IPS-18a (cell line): ENCODE results near the gene WDR33.

Experiments
- H3K27ac ChIP-seq: one replicate; pipeline ENCODE4 v1.5.1; 2013; ENCODE audit warnings: low read length
- H3K27me3 ChIP-seq: one replicate; pipeline ENCODE4 v1.6.1; 2013; ENCODE audit warnings: mild to moderate bottlenecking, low read length; ENCODE audit not compliant: control insufficient read depth, insufficient read depth
- H3K36me3 ChIP-seq: one replicate; pipeline ENCODE4 v1.6.1; 2013; ENCODE audit warnings: low read depth, low read length; ENCODE audit not compliant: control insufficient read depth
- H3K4me1 ChIP-seq: one replicate; pipeline ENCODE4 v1.6.1; 2013; ENCODE audit warnings: low read depth, low read length; ENCODE audit not compliant: control insufficient read depth
- H3K4me3 ChIP-seq: one replicate; pipeline ENCODE4 v1.5.1; 2013; ENCODE audit warnings: low read length
- H3K9ac ChIP-seq: one replicate; pipeline ENCODE4 v1.6.1; 2013; ENCODE audit warnings: mild to moderate bottlenecking, low read length, moderate library complexity
- H3K9me3 ChIP-seq: one replicate; pipeline ENCODE4 v1.6.1; 2013; ENCODE audit warnings: low read depth, low read length; ENCODE audit not compliant: control insufficient read depth

WDR33 gene

GRCh38 chr2:127733816-127734537 is 77.0 kb downstream of the WDR33 start:
- Histone ChIP-seq H3K27ac (no peak overlapping the region), H3K4me3 (no peak overlapping the region), H3K4me1 (no peaks in the 10 kb centered on the region), H3K9me3 (no peaks in the 10 kb centered on the region), H3K27me3 (no peaks in the 10 kb centered on the region), H3K9ac (no peak overlapping the region), H3K36me3 (peaks cover 8% of the 10 kb centered on the region)

GRCh38 chr2:127733113-127733815 is 77.7 kb downstream of the WDR33 start:
- no peak overlapping the region for H3K9ac ChIP-seq
- no peak overlapping the region for H3K27ac ChIP-seq

DNA sequence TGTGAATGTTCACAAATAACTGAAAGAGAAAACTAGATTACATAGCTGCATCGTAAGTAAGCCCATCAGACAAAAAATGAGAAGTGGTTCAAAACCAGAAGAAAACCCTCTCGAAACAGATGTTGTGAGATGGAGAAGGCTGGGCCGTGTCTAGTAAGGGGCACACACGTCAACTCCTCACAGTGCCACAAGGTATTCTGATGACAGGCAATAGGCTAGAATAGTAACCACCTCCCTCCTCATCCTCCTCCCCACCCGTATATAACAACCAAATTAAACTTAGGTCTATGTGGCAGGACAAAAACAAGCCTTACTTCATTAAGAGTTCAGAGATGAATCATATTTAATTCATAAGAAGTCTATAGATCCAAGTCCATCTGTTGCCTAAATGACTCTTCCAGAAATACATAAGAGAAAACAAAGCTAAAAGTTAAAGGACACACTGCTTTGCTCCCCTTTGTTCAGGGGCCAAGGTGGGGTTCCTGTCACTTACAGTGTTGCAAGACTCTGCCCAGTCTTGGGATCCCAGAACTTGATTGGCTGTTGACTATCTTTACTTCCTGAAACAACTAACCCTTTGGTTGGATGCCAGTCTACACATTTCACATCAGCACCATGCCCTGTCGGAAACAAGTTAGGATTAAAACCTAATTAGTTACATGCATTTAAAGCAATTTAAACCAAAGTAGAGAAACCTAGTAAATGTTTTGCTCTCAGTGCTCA is 84.7 kb downstream of the WDR33 start:
- Histone ChIP-seq H3K27me3 (no peaks in the 10 kb centered on the region), H3K4me1 (no peaks in the 10 kb centered on the region), H3K9me3 (no peaks in the 10 kb centered on the region), H3K36me3 (peaks cover 29% of the 10 kb centered on the region), H3K9ac (no peak overlapping the region), H3K27ac (no peak overlapping the region), H3K4me3 (no peak overlapping the region)

More at GRCh38 chr2:127733113-127733815, 77.7 kb downstream of the WDR33 start:
- no peaks in the 10 kb centered on the region for H3K9me3 ChIP-seq
- H3K4me3 ChIP-seq: no peak overlapping the region
- H3K27me3 ChIP-seq: no peaks in the 10 kb centered on the region
- H3K4me1 ChIP-seq: no peaks in the 10 kb centered on the region
- H3K36me3 ChIP-seq: peaks cover 8% of the 10 kb centered on the region

GRCh38 chr2:127722807-127723206 is 88.2 kb downstream of the WDR33 start:
- Histone ChIP-seq H3K4me3 (no peak overlapping the region), H3K36me3 (peaks cover 60% of the 10 kb centered on the region), H3K27me3 (no peaks in the 10 kb centered on the region), H3K9me3 (no peaks in the 10 kb centered on the region), H3K9ac (no peak overlapping the region), H3K27ac (no peak overlapping the region), H3K4me1 (no peaks in the 10 kb centered on the region)

GRCh38 chr2:127721978-127722355 is 89.0 kb downstream of the WDR33 start:
- H3K27me3 ChIP-seq: no peaks in the 10 kb centered on the region
- H3K9me3 ChIP-seq: no peaks in the 10 kb centered on the region
- peaks cover 68% of the 10 kb centered on the region for H3K36me3 ChIP-seq
- H3K27ac ChIP-seq: no peak overlapping the region
- H3K4me3 ChIP-seq: no peak overlapping the region
- no peak overlapping the region for H3K9ac ChIP-seq
- no peaks in the 10 kb centered on the region for H3K4me1 ChIP-seq

- H3K36me3 ChIP-seq: peaks cover 73% of the 10 kb centered on the region
- H3K27me3 ChIP-seq: no peaks in the 10 kb centered on the region
- no peaks in the 10 kb centered on the region for H3K9me3 ChIP-seq
- H3K4me1 ChIP-seq: no peaks in the 10 kb centered on the region
- no peak overlapping the region for H3K9ac ChIP-seq
- H3K27ac ChIP-seq: no peak overlapping the region
- H3K4me3 ChIP-seq: no peak overlapping the region
Measured at GRCh38 chr2:127721311-127721977, 89.5 kb downstream of the WDR33 start.

DNA sequence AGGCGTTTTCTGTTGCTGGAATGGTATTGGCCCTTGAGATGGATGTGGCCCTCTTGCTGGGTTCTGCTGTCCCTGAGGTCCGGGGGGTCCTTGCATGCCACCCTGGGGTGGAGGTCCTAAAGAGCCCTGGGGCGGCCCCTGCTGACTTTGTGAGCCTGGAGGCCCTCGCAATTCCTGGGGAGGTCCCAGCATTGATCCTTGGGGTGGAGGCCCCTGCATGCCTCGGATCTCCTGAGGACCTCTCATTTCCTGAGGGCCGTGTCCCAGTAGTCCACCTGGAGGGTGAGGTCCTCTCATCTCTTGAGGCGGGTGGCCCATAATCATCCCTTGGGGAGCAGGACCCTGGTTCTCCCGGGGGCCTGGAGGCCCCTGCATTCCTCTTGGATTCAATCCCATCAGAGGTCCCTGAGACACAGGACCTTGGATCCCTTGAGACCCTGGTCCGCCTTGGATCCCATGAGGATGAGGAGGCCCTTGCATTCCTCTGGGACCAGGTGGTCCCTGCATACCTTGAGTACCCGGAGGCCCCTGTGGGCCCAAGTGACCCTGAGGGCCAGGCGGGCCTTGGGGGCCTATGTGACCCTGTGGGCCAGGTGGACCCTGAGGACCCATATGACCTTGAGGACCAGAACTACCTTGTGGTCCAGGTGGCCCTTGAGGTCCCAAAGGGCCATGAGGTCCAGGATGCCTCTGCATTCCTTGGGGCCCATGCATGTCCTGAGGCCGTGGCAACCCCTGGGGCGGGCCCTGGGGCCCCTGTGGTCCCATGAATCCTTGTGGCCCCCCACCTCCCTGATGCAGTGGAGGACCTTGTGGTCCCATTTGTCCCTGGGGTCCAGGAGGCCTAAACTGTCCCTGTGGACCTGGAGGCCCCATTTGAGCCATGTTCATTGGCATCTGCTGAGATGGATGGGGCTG is 91.4 kb downstream of the WDR33 start:
- Histone ChIP-seq H3K4me1 (no peaks in the 10 kb centered on the region), H3K9me3 (no peaks in the 10 kb centered on the region), H3K9ac (no peak overlapping the region), H3K4me3 (no peak overlapping the region), H3K27ac (no peak overlapping the region), H3K36me3 (peaks cover 72% of the 10 kb centered on the region), H3K27me3 (no peaks in the 10 kb centered on the region)

DNA sequence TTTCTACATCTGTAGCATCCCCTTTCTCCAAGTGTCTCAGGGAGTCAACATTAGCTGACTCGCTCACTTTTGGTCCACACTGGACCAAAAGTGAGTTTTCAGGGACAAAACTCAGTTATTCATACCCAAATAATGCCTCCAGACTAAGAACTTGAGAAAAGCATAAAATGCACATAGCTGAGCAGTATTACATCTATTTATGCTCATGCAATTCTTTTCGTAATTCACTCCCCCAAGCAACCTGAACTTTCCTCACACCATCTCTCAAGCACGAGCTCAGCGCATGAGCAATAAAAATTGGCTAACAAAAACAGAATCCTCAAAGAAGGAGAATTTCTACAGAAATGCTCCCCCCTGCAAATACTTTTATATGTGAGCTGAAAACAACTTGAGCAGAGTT is 92.7 kb downstream of the WDR33 start:
- Histone ChIP-seq H3K9ac (no peak overlapping the region), H3K27ac (no peak overlapping the region), H3K9me3 (no peaks in the 10 kb centered on the region), H3K4me3 (no peak overlapping the region), H3K36me3 (peaks cover 74% of the 10 kb centered on the region), H3K27me3 (no peaks in the 10 kb centered on the region), H3K4me1 (no peaks in the 10 kb centered on the region)

GRCh38 chr2:127715778-127716449 is 95.1 kb downstream of the WDR33 start:
- Histone ChIP-seq H3K9ac (no peak overlapping the region), H3K4me1 (no peaks in the 10 kb centered on the region), H3K9me3 (no peaks in the 10 kb centered on the region), H3K27me3 (no peaks in the 10 kb centered on the region), H3K4me3 (no peak overlapping the region), H3K36me3 (peaks cover 55% of the 10 kb centered on the region), H3K27ac (no peak overlapping the region)

DNA sequence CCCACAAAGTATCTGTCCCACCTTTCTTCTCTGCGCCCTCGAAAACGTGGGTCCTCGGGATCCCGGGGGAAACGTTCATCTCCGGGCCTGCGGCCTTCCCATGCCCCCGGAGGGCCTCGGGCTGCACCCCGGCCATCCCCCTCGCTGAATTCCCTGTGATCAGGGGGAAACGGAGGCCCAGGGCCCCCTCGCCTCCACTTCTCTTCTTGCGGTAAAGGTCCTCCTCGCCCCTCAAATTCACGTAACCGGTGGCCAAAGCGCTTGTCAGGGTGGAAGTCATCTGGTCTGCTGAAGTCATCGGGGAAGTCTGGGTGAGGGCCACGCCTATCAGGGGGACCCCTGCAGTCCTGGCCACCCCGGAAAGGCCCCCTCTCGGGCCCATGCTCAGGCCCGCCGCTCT is 97.4 kb downstream of the WDR33 start:
- no peak overlapping the region for H3K9ac ChIP-seq
- peaks cover 51% of the 10 kb centered on the region for H3K36me3 ChIP-seq
- no peaks in the 10 kb centered on the region for H3K4me1 ChIP-seq
- H3K4me3 ChIP-seq: no peak overlapping the region
- H3K27ac ChIP-seq: no peak overlapping the region
- H3K27me3 ChIP-seq: no peaks in the 10 kb centered on the region
- no peaks in the 10 kb centered on the region for H3K9me3 ChIP-seq
